Spleen (tissue), 3 donors: Measurements from ENCODE around the gene UCN2.

Source experiments
- POLR2A ChIP-seq, 3 donors: fragments of 450-650 bp; IDR thresholded peaks; one replicate each; pipeline ENCODE4 v1.5.1; 2017; ENCODE audit warnings: antibody characterized with exemption in 3 of 3, mild to moderate bottlenecking in 1 of 3
- POLR2AphosphoS5 ChIP-seq, 3 donors: sonication (generic); formaldehyde crosslinking; IDR thresholded peaks; one replicate each; pipeline ENCODE4 v1.5.1; 2017; ENCODE audit warnings: antibody characterized with exemption in 3 of 3

DNA sequence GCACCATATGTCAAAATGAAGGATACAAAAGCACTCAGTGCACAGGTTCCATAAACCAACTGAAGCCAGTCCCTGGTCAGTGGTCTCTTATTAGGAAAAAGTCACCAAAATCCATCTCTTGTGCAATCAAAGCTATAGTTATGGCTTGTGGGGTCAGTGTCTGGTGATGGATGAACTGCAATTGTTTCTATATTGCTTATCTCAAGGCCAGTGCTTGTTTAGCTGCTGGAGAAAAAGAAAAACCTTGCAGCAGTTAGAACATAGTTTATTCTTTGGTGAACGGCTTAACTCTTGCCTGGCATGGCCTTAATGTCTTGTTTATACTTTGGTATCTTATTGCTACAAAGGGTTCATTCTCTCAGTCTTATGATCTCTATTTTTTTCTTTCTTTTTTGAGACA, 48.7 kb upstream of the UCN2 start:
- TF ChIP-seq POLR2A (IDR thresholded peaks at IDR 0.05) (no peak), POLR2AphosphoS5 (IDR thresholded peaks at IDR 0.05) (no peak)
